HL-60 (cell line): ENCODE results near the gene HARBI1.

Experiments used
- DNase-seq, 2 experiments: peaks; one replicate each; pipeline ENCODE4 v3.0.0-alpha.2; 2010 to 2020; ENCODE audit warnings: low read depth in 1 of 2, low spot score in 1 of 2
- H3K27ac ChIP-seq: fragments of 250-450 bp; sonication (Bioruptor Pico); replicated peaks from 2 replicates; pipeline ENCODE4 v1.5.1; 2020; ENCODE audit warnings: mild to moderate bottlenecking, moderate library complexity
- H3K27me3 ChIP-seq: fragments of 250-450 bp; sonication (Bioruptor Pico); 2 replicates; pipeline ENCODE4 v1.5.1; 2021; ENCODE audit warnings: mild to moderate bottlenecking, moderate library complexity; ENCODE audit not compliant: insufficient read depth, poor library complexity, severe bottlenecking
- H3K4me3 ChIP-seq: replicated peaks from 2 replicates; pipeline ENCODE4 v1.5.1; 2011; ENCODE audit warnings: mild to moderate bottlenecking, control low read depth, low read length; ENCODE audit not compliant: insufficient read depth
- GABPA ChIP-seq: IDR thresholded peaks from 2 replicates; pipeline ENCODE4 v1.6.1; 2012; ENCODE audit warnings: low read depth
- POLR2AphosphoS5 ChIP-seq: IDR thresholded peaks from 2 replicates; pipeline ENCODE4 v1.6.1; 2012; ENCODE audit warnings: low read depth
- REST ChIP-seq: IDR thresholded peaks from 2 replicates; pipeline ENCODE4 v1.6.1; 2012; ENCODE audit warnings: low read depth; ENCODE audit not compliant: insufficient replicate concordance
- SPI1 ChIP-seq: IDR thresholded peaks from 2 replicates; pipeline ENCODE4 v1.6.1; 2012; ENCODE audit warnings: low read depth, mild to moderate bottlenecking, borderline replicate concordance
- TF ChIP-seq, protein P1 (sequence below): IDR thresholded peaks from one replicate; pipeline ENCODE4 v1.5.1; 2011; ENCODE audit warnings: low read length, control low read depth, inconsistent platforms; ENCODE audit not compliant: insufficient read depth

HARBI1 gene

GRCh38 chr11:46640036-46640788 lies 23.2 kb upstream of the HARBI1 start:
- DNase-seq = no peak
- Histone ChIP-seq H3K27me3 (no peaks in the 10 kb centered on the region), H3K27ac (peak overlapping the region; percentile 74), H3K4me3 (no peak overlapping the region)
- TF ChIP-seq SPI1 (no peak), GABPA (no peak), REST (no peak), POLR2AphosphoS5 (no peak)
- TF ChIP-seq, protein P1, sequence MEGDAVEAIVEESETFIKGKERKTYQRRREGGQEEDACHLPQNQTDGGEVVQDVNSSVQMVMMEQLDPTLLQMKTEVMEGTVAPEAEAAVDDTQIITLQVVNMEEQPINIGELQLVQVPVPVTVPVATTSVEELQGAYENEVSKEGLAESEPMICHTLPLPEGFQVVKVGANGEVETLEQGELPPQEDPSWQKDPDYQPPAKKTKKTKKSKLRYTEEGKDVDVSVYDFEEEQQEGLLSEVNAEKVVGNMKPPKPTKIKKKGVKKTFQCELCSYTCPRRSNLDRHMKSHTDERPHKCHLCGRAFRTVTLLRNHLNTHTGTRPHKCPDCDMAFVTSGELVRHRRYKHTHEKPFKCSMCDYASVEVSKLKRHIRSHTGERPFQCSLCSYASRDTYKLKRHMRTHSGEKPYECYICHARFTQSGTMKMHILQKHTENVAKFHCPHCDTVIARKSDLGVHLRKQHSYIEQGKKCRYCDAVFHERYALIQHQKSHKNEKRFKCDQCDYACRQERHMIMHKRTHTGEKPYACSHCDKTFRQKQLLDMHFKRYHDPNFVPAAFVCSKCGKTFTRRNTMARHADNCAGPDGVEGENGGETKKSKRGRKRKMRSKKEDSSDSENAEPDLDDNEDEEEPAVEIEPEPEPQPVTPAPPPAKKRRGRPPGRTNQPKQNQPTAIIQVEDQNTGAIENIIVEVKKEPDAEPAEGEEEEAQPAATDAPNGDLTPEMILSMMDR = no peak

DNA sequence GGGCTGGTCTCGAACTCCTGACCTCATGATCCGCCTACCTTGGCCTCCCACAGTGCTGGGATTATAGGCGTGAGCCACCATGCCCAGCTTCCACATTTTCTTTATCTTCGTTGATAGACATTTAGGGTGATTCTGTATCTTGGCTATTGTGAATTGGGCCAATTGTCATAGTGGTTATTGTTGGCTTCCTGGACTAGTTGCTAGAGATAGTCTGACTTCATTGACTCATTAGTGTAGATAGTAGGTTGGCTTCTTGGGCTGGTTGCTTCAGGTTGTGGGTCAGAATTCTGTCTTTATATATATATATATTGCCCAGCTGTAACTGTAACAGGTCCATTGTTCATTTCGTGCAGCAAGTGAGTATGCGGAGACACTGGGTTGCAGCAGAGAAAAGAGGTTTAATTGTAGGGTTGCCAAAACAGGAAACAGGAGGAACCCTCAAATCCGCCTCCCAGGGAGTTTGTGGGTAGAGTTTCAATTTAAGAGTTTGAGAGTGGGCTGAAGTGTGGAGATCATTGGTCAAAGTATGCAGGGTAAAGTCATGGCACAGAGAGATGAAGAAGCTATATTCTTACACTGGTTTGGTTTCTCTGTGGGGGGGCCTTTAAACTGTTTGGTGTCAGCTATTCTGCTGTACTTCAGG lies 22.3 kb upstream of the HARBI1 start:
- peak; percentile 44; the same call in 1 of the 2 replicates for TF ChIP-seq POLR2AphosphoS5
- TF ChIP-seq REST = no peak
- TF ChIP-seq SPI1 = peak; percentile 37; the same call in 1 of the 2 replicates
- Histone ChIP-seq H3K27ac (peak overlapping the region; percentile 74), H3K4me3 (no peak overlapping the region), H3K27me3 (no peaks in the 10 kb centered on the region)
- DNase-seq = peak; percentile 45 to 85

DNA sequence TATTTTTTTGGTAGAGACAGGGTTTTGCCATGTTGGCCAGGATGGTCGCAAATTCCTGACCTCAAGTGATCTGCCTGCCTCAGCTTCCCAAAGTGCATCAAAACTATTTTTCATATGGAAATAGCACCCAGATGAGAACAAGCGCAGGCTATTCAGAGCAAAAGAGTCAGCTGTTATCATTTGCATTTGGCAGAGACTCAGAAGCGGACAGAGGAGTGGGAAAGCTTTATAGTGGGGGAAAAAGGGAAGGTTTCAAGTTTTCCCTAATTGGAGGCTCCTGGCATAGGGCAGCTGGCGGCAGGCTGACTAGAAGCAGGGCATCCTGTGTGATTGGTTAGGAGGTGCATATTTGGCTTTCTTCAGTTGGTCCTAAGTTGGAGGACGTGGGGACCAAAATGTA lies 20.5 kb upstream of the HARBI1 start:
- TF ChIP-seq GABPA (no peak), POLR2AphosphoS5 (no peak), SPI1 (no peak), REST (no peak)
- TF ChIP-seq, protein P1 = no peak
- no peak overlapping the region for H3K4me3 ChIP-seq
- no peaks in the 10 kb centered on the region for H3K27me3 ChIP-seq
- no peak for DNase-seq
- no peak overlapping the region for H3K27ac ChIP-seq
